Measurements from ENCODE around the gene SULT1A3. TPM values are rescaled to one million over a fixed set of nuclear protein-coding genes. Genes with fewer than 3 reads are reported as not detected.
"Not testable (repeated sequence)": the region's sequence is repeated elsewhere in the genome, so short reads cannot be mapped to it uniquely, and the experiment has no call there.

SULT1A3 gene
- total RNA-seq, 1 donor from 2014 or later = 2.3 TPM

DNA sequence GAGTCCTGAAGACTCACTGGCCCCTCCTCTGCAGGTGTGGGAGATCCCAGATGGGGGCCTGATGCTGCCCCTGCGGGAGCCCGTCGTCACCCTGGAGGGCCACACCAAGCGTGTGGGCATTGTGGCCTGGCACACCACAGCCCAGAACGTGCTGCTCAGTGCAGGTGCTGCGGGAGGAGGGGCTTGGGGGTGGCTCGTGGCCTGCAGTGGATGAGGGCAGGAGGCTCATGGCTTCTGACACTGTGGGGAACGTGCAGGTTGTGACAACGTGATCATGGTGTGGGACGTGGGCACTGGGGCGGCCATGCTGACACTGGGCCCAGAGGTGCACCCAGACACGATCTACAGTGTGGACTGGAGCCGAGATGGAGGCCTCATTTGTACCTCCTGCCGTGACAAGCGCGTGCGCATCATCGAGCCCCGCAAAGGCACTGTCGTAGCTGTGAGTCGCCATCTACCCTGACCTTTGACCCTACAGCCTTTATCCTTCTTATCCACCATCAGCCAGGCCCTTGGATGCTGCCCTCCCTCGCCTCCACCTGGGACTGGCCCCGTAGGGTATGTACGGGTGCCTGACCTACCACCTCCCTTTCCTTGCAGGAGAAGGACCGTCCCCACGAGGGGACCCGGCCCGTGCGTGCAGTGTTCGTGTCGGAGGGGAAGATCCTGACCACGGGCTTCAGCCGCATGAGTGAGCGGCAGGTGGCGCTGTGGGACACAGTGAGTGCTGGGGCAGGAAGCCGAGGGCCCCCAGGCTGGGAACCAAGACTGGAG lies 12.1 kb upstream of the SULT1A3 start:
- no peak for DNase-seq

GRCh38 chr16:30187556-30187865 lies 11.5 kb upstream of the SULT1A3 start:
- no peak for DNase-seq

DNA sequence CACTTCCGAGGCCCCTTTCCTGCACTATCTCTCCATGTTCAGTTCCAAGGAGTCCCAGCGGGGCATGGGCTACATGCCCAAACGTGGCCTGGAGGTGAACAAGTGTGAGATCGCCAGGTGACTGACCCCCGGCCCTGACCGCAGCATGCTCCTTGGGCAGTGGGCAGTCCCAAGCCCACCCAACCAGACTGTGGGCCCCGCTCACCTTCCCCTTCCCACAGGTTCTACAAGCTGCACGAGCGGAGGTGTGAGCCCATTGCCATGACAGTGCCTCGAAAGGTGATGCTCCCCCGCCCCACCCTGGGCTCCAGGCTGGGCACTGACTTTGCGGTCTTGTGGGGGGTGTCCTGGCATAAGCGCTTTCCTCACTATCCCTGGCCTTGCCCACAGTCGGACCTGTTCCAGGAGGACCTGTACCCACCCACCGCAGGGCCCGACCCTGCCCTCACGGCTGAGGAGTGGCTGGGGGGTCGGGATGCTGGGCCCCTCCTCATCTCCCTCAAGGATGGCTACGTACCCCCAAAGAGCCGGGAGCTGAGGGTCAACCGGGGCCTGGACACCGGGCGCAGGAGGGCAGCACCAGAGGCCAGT lies 11.0 kb upstream of the SULT1A3 start:
- DNase-seq = no peak

DNA sequence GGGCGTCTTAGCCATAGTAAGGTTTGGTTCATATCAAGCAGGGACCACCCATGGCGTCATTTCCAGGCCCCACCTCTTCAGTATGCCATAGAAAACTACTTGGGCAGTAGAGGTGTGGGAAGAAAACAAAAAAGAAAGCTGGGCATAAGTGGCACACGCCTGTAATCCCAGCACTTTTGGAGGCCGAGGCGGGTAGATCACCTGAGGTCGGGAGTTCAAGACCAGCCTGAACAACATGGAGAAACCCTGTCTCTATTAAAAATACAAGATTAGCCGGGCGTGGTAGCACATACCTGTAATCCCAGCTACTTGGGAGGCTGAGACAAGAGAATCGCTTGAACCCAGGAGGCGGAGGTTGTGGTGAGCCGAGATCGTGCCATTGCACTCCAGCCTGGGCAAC lies 7.9 kb upstream of the SULT1A3 start:
- DNase-seq = not testable (repeated sequence)

- not testable (repeated sequence) for DNase-seq
These were observed 6.0 kb upstream of the SULT1A3 start for GRCh38 chr16:30193098-30193497.

GRCh38 chr16:30193615-30194014 lies 5.4 kb upstream of the SULT1A3 start, which contains the start of the genes BOLA2B and SLX1A:
Gene BOLA2B (minus strand): TSS chr16:30193666. CDS start chr16:30193595, 71 bp downstream.
Gene SLX1A (plus strand): TSS chr16:30193875. CDS start chr16:30194085, 210 bp downstream.
- not testable (repeated sequence) for DNase-seq

GRCh38 chr16:30194172-30194925 lies 4.7 kb upstream of the SULT1A3 start:
- not testable (repeated sequence) for DNase-seq

DNA sequence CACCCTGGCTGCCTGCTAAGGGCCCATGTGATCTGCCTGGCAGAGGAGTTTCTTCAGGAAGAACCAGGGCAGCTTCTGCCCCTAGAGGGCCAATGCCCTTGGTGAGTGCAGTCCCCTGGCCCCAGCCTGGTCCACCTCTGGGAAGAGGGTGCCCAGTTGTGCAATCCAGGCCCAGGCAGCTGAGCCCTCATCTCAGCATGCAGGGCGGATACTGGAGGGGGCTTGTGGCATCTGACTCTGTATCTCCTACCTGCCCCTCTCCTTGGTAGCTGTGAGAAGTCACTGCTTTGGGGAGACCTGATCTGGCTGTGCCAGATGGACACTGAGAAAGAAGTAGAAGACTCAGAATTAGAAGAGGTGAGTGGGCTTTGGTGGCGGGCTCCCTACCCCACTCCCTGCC lies 2.1 kb upstream of the SULT1A3 start:
- not testable (repeated sequence) for DNase-seq

DNA sequence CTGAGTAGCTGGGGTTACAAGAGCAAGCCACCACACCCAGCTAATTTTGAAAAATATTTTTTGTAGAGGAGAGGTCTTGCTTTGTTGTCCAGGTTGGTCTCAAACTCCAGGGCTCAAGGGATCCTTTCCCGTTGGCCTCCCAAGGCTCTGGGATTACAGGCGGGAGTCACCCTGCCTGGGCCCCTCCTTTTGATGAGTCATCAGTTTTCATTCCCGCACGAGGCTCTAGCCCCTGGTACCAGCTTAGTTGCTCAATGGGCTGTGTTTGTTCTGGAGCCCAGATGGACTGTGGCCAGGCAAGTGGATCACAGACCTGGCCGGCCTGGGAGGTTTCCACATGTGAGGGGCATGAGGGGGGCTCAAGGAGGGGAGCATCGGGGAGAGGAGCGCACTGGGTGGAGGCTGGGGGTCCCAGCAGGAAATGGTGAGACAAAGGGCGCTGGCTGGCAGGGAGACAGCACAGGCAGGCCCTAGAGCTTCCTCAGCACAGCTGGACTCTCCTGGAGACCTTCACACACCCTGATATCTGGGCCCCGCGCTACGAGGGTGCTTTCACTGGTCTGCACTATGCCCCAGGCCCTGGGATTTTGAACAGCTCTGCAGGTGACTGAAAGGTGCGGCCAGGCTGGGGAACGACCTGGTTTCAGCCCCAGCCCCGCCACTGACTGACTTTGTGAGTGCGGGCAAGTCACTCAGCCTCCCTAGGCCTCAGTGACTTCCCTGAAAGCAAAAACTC lies 721 bp downstream of the SULT1A3 start:
- DNase-seq = not testable (repeated sequence)

GRCh38 chr16:30205541-30206236 lies 6.6 kb downstream of the SULT1A3 start:
- DNase-seq = not testable (repeated sequence)

DNA sequence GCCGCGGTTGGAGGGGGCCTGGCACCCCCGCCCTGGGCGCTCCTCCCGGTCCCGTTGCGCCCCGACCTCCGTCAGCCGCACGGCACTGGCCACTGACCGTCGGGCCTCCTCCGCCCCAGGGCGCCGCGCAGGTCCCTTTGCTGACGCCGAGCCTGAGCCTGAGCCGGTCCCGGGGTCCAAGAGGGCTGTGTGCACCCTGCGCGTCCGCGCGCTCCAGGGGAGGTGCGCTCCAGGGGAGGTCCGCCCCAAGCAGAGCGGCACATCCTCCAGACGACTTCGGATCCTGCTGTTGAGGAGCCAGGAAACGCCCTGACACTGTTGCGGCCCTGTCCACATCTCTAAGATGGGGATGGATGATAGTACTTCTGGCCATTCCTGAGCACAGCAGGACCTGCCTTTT lies 7.2 kb downstream of the SULT1A3 start:
- not testable (repeated sequence) for DNase-seq

DNA sequence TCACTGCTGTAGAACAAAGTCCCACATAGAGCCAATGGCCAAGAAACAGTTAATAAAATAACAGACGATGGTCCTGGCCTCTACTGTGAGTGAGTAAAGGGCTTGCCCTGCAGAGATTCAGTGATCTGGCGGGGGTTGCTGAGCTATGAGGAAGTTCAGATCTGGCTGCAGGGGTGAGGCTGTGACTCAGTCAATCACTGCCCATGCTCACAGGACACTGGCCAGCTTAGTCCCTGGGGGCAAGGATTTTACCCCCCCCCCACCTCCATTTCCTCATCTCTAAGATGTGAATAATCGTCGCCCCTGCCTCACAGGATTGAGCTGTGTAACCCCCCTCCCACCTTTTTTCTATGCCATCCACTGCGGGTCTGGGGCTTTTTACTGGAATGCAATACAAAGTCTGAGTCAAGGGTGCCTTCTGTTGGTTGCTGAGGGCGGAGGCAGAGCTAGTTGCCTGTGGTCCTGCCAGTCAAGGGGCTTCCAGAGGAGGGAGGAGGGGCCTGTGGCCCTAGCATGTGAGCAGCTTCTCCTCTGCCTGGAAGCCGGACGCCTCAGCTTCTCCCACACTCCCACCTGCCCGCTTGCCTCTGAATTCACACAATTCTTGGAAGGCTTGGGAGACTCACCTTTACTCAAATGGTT lies 8.1 kb downstream of the SULT1A3 start:
- DNase-seq = not testable (repeated sequence)

GRCh38 chr16:30209032-30209431 lies 10.0 kb downstream of the SULT1A3 start:
- DNase-seq = not testable (repeated sequence)

GRCh38 chr16:30211414-30211813 lies 12.4 kb downstream of the SULT1A3 start:
- DNase-seq = not testable (repeated sequence)

DNA sequence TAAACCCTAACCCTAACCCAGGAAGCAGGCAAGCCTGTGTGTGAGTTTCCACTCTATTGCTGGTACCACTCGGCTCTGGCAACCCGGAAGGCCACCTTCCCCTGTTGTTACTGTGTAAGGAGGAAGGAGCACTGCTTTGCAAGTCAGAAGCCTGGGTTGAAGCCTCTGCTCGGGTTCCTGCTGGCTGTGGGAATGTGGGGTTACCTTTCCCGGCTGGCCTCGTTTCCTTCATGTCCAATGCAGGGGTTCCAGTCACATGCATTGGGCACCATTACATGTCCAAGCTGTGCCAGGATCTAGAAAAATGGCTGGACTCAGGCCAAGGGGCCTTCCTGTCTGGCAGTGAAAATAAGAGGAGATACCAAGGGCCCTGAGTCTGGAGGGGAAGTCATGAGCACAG lies 18.0 kb downstream of the SULT1A3 start:
- DNase-seq = not testable (repeated sequence)

GRCh38 chr16:30248379-30248778 lies 49.3 kb downstream of the SULT1A3 start, which contains the start of gene NPIPB13:
Gene NPIPB13 (minus strand): TSS chr16:30248479. CDS start chr16:30245573, 2,906 bp downstream.
- DNase-seq = not testable (repeated sequence)

Small RNA genes within 50 kb of the gene (small RNA-seq; reads per million reads assigned to genes)
- gene AC106782.4 = not detected

Other genes starting within 250 kb of the SULT1A3 start
- gene TMEM219, start 237.2 kb upstream of the SULT1A3 start, total RNA-seq = 22.5 TPM
- gene TAOK2, start 225.4 kb upstream of the SULT1A3 start, total RNA-seq = 49.8 TPM
- 13.1 TPM for gene HIRIP3, start 203.6 kb upstream of the SULT1A3 start, total RNA-seq
- gene INO80E, start 203.0 kb upstream of the SULT1A3 start, total RNA-seq = 27.8 TPM
- gene DOC2A, start 188.2 kb upstream of the SULT1A3 start, total RNA-seq = 10.5 TPM
- not detected for gene C16orf92, start 176.1 kb upstream of the SULT1A3 start, total RNA-seq
- gene TLCD3B, start 168.0 kb upstream of the SULT1A3 start, total RNA-seq = 12.5 TPM
- gene ALDOA, start 133.5 kb upstream of the SULT1A3 start, total RNA-seq = 57.4 TPM
- gene PPP4C, start 123.3 kb upstream of the SULT1A3 start, total RNA-seq = 81.4 TPM
- 0.16 TPM for gene TBX6, start 107.3 kb upstream of the SULT1A3 start, total RNA-seq
- 21.1 TPM for gene YPEL3, start 103.0 kb upstream of the SULT1A3 start, total RNA-seq
- 0.47 TPM for gene GDPD3, start 85.7 kb upstream of the SULT1A3 start, total RNA-seq
- gene MAPK3, start 76.0 kb upstream of the SULT1A3 start, total RNA-seq = 25.7 TPM
- gene CORO1A, start 15.7 kb upstream of the SULT1A3 start, total RNA-seq = 15.9 TPM
- 12.5 TPM for gene BOLA2B, start 5.6 kb upstream of the SULT1A3 start, total RNA-seq
- gene SLX1A, start 5.4 kb upstream of the SULT1A3 start, total RNA-seq = 13.9 TPM
- 0.78 TPM for gene NPIPB13, start 49.2 kb downstream of the SULT1A3 start, total RNA-seq
- 39.8 TPM for gene CD2BP2, start 156.1 kb downstream of the SULT1A3 start, total RNA-seq
- 25.6 TPM for gene TBC1D10B, start 171.2 kb downstream of the SULT1A3 start, total RNA-seq
- gene MYL11, start 175.5 kb downstream of the SULT1A3 start, total RNA-seq = 6.1 TPM
- gene SEPTIN1, start 183.3 kb downstream of the SULT1A3 start, total RNA-seq = under 0.01 TPM
- gene ZNF48, start 196.2 kb downstream of the SULT1A3 start, total RNA-seq = 32.0 TPM
- 6.9 TPM for gene ZNF771, start 208.4 kb downstream of the SULT1A3 start, total RNA-seq
- gene DCTPP1, start 230.8 kb downstream of the SULT1A3 start, total RNA-seq = 29.8 TPM
- 12.3 TPM for gene SEPHS2, start 246.6 kb downstream of the SULT1A3 start, total RNA-seq

Measured in occipital lobe (tissue), 3 donors.